CD8-positive, alpha-beta memory T cell (primary cell): ENCODE data around the gene ARHGEF39. TPM values are rescaled to one million over a fixed set of nuclear protein-coding genes. Genes with fewer than 3 reads are reported as not detected.
A peak's percentile ranks its signal among the peaks of the same experiment; 100 is the strongest.

ENCODE experiments used
- CTCF ChIA-PET: fragments of 350-600 bp; sonication (Branson Sonifier 250); formaldehyde crosslinking; loops from one replicate; lab custom pipeline; 2021; ENCODE audit warnings: antibody characterized with exemption; lab: Charles Lee
- POLR2A ChIA-PET: fragments of 350-600 bp; sonication (Branson Sonifier 250); formaldehyde crosslinking; loops from one replicate; lab custom pipeline; 2021; ENCODE audit warnings: antibody characterized with exemption; lab: Charles Lee
- DNase-seq, 5 donors: peaks; one replicate each; pipeline versions ENCODE4 v3.0.0 to v3.0.0-alpha.2; 2020 to 2022; ENCODE audit warnings: mixed read lengths in 1 of 5
- H3K27ac ChIP-seq: one replicate; pipeline ENCODE4 v1.7.0; 2013; ENCODE audit warnings: low read depth, mild to moderate bottlenecking, low read length, moderate library complexity
- H3K27me3 ChIP-seq: 2 replicates; pipeline ENCODE4 v1.7.0; 2013; ENCODE audit warnings: low read length, mild to moderate bottlenecking; ENCODE audit not compliant: insufficient read depth, poor library complexity, severe bottlenecking
- H3K36me3 ChIP-seq: 2 replicates; pipeline ENCODE4 v1.7.0; 2013; ENCODE audit warnings: mild to moderate bottlenecking, low read length, moderate library complexity; ENCODE audit not compliant: insufficient read depth
- H3K4me1 ChIP-seq: 2 replicates; pipeline ENCODE4 v1.7.0; 2013; ENCODE audit warnings: mild to moderate bottlenecking, low read length, moderate library complexity; ENCODE audit not compliant: insufficient read depth
- H3K4me3 ChIP-seq: 2 replicates; pipeline ENCODE4 v1.7.0; 2013; ENCODE audit warnings: mild to moderate bottlenecking, low read length
- H3K9me3 ChIP-seq: 2 replicates; pipeline ENCODE4 v1.7.0; 2013; ENCODE audit warnings: mild to moderate bottlenecking, low read length
- H3K27ac Mint-ChIP-seq, 8 donors: one replicate each; pipeline ENCODE4 v1.8.0; 2020 to 2021; ENCODE audit warnings: mixed read lengths in 8 of 8, mild to moderate bottlenecking in 6 of 8, inconsistent platforms in 3 of 8, moderate library complexity in 3 of 8
- H3K27me3 Mint-ChIP-seq, 2 donors: one replicate each; pipeline ENCODE4 v1.8.0; 2020 to 2021; ENCODE audit warnings: mixed read lengths in 2 of 2, mild to moderate bottlenecking in 1 of 2, moderate library complexity in 1 of 2
- H3K36me3 Mint-ChIP-seq, 3 donors: one replicate each; pipeline ENCODE4 v1.8.0; 2020 to 2021; ENCODE audit warnings: mixed read lengths in 3 of 3, inconsistent platforms in 1 of 3, mild to moderate bottlenecking in 1 of 3
- H3K4me1 Mint-ChIP-seq, 3 donors: one replicate each; pipeline ENCODE4 v1.8.0; 2020 to 2021; ENCODE audit warnings: mixed read lengths in 3 of 3, inconsistent platforms in 1 of 3, mild to moderate bottlenecking in 1 of 3
- H3K4me3 Mint-ChIP-seq, 7 donors: one replicate each; pipeline ENCODE4 v1.8.0; 2020 to 2021; ENCODE audit warnings: mixed read lengths in 7 of 7, mild to moderate bottlenecking in 6 of 7, moderate library complexity in 4 of 7, inconsistent platforms in 2 of 7
- H3K9me3 Mint-ChIP-seq, 5 donors: one replicate each; pipeline ENCODE4 v1.8.0; 2020 to 2022; ENCODE audit warnings: mixed read lengths in 5 of 5, mild to moderate bottlenecking in 3 of 5, moderate library complexity in 2 of 5, inconsistent platforms in 1 of 5
- polyA plus RNA-seq: library from polyadenylated mRNA; unstranded; fragments of 300-500 nt; fragmentation: Illumina TruSeq; gene quantifications from one replicate; pipeline ENCODE4 v1.2.3, GENCODE V29; 2021
- total RNA-seq, 2 experiments: library from RNA; stranded (reverse); gene quantifications; one replicate each; pipeline ENCODE4 v1.2.3, GENCODE V29; 2021

ARHGEF39 gene
- total and polyA plus RNA-seq, 3 experiments from 2014 or later: 1.2 to 10.7 (median 7.7) TPM

DNA sequence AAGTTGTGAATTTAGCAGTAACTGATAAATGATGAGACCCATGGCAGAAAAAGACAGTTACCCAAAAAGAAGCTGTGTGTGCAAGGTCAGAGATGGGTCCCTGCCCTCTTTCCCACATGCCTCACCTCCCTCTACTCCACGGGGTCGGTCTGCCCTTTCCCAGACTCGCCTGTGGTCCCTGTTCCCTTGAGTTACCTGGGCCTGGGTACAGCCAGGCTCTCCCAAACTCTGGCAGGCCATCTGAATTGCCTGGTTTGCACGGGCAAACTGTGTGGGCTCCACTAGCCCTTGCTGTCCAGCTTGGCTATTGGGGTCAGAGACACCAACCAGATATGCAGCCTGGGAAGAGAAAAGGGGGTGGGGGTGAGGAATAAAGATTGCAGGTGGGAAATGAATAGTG, 43.2 kb upstream of the ARHGEF39 start:
- Mint-ChIP-seq H3K27me3 (peaks cover 0 to 2% of the 10 kb centered on the region in 2 donors), H3K4me1 (peaks cover 0 to 4% (median 1%) of the 10 kb centered on the region in 3 donors), H3K36me3 (peaks cover 23 to 92% (median 32%) of the 10 kb centered on the region in 3 donors), H3K27ac (peak overlapping the region in 6 of 8 donors; percentile 34 to 96 (median 38)), H3K9me3 (no peaks in the 10 kb centered on the region), H3K4me3 (peak overlapping the region in 1 of 7 donors; percentile 64)
- Histone ChIP-seq H3K4me3 (no peak overlapping the region), H3K27me3 (no peaks in the 10 kb centered on the region), H3K4me1 (no peaks in the 10 kb centered on the region), H3K27ac (no peak overlapping the region), H3K9me3 (no peaks in the 10 kb centered on the region), H3K36me3 (peaks cover 90% of the 10 kb centered on the region)
- ChIA-PET POLR2A (interaction anchor here (0.6 kb wide), 1 partner anchor 19 kb away, joined by 3 read pairs; no protein-coding TSS in a partner anchor), CTCF (interaction anchor here (0.6 to 5.5 kb wide), 4 partner anchors 12 to 104 kb away, joined by 3 to 33 read pairs (median 8); partner anchors contain the start of genes CCDC107 and RMRP)
- DNase-seq: no peak

DNA sequence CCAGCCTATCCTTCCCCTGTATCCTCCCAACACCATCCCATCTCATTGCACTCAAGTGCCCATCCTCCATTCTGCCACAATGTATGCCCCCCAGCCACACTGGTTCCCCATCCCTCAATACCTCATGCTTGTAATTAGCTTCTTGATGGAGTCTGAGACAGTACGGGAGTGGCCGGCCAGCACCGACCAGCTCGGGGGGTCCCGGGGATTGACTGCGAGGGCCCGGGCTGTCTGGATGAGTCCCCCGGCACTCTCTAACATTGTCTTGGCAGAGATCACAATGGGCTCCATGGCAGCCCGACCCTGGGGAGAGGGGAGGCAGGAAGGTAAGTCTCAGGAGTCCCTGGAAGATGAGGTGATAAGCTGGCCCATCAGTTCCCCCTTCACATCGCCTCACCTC, 42.0 kb upstream of the ARHGEF39 start:
- H3K27me3 ChIP-seq: no peaks in the 10 kb centered on the region
- POLR2A ChIA-PET: interaction anchor here (0.9 kb wide), 1 partner anchor 24 kb away, joined by 3 read pairs; no protein-coding TSS in a partner anchor
- no peak overlapping the region for H3K4me3 Mint-ChIP-seq
- H3K9me3 ChIP-seq: no peaks in the 10 kb centered on the region
- H3K36me3 Mint-ChIP-seq: peaks cover 23 to 89% (median 35%) of the 10 kb centered on the region in 3 donors
- peaks cover 93% of the 10 kb centered on the region for H3K36me3 ChIP-seq
- peaks cover 0 to 2% of the 10 kb centered on the region in 2 donors for H3K27me3 Mint-ChIP-seq
- H3K9me3 Mint-ChIP-seq: no peaks in the 10 kb centered on the region
- H3K27ac ChIP-seq: no peak overlapping the region
- peaks cover 0 to 4% (median 1%) of the 10 kb centered on the region in 3 donors for H3K4me1 Mint-ChIP-seq
- H3K27ac Mint-ChIP-seq: peak overlapping the region in 5 of 8 donors; percentile 32 to 57 (median 47)
- CTCF ChIA-PET: interaction anchor here (1.4 to 5.5 kb wide), 5 partner anchors 11 to 175 kb away, joined by 3 to 33 read pairs (median 4); partner anchors contain the start of genes CCDC107 and RMRP
- no peak overlapping the region for H3K4me3 ChIP-seq
- H3K4me1 ChIP-seq: no peaks in the 10 kb centered on the region
- DNase-seq: no peak

DNA sequence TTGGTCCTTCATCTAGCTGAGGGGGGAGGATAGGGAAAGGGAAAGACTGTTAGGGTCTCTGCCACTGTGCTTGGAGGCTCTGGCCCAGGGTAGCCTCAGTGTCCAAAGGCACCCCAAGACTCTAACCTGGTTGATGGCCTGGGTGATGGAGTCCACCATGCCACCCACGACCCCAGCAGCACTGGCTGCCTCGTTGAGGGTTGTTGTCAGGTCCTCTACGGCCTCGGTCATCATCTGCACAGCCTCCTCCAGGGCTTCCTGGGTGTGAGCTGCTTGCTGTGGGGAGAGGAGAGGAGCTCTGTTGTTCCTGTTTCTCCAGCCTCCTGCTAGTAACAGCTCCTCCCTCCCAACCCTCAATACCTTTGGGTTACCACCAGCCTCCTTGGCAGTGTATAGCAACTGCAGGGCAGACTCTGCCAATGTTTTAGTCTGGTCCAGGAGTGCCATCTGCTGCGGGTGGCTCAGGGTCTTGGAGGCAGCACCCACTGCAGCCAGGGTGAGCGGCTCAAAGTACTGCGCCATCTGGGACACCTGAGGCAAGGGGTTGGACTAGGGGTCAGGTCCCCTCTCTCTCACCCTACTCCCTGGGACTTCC, 40.9 kb upstream of the ARHGEF39 start:
- Histone ChIP-seq H3K36me3 (peaks cover 93% of the 10 kb centered on the region), H3K4me3 (no peak overlapping the region), H3K27ac (no peak overlapping the region), H3K9me3 (no peaks in the 10 kb centered on the region), H3K4me1 (no peaks in the 10 kb centered on the region), H3K27me3 (no peaks in the 10 kb centered on the region)
- H3K9me3 Mint-ChIP-seq: no peaks in the 10 kb centered on the region
- peaks cover 0 to 2% of the 10 kb centered on the region in 2 donors for H3K27me3 Mint-ChIP-seq
- CTCF ChIA-PET: interaction anchor here (0.6 to 5.5 kb wide), 5 partner anchors 10 to 822 kb away, joined by 3 to 33 read pairs (median 4); no protein-coding TSS in a partner anchor
- peaks cover 0 to 4% (median 1%) of the 10 kb centered on the region in 3 donors for H3K4me1 Mint-ChIP-seq
- POLR2A ChIA-PET: interaction anchor here (0.9 kb wide), 1 partner anchor 25 kb away, joined by 3 read pairs; no protein-coding TSS in a partner anchor
- no peak for DNase-seq
- H3K27ac Mint-ChIP-seq: peak overlapping the region in 1 of 8 donors; percentile 71
- H3K36me3 Mint-ChIP-seq: peaks cover 20 to 79% (median 34%) of the 10 kb centered on the region in 3 donors
- no peak overlapping the region for H3K4me3 Mint-ChIP-seq

DNA sequence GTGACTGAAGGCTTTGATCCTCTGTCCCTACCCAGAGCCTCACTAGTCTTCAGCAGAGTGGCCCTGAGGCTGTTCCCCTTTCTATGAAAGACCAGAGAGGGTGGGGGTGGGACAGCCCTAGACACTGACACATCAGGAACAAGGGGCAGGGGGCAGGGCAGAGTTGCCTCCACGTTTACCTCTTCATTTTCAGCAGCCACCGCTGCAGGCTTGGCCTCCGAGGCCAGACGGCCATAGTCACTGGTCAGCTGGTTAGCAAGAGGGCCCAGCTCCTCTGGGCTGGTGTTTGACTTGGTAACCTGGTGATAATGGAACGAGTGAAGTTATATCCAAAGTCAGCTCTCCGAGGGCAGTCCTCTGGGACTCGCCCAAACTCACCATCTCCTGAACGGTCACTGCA, 40.4 kb upstream of the ARHGEF39 start:
- no peak overlapping the region for H3K27ac ChIP-seq
- no peak overlapping the region for H3K4me3 Mint-ChIP-seq
- H3K4me1 Mint-ChIP-seq: peaks cover 0 to 4% (median 1%) of the 10 kb centered on the region in 3 donors
- peaks cover 0 to 2% of the 10 kb centered on the region in 2 donors for H3K27me3 Mint-ChIP-seq
- no peaks in the 10 kb centered on the region for H3K4me1 ChIP-seq
- H3K27me3 ChIP-seq: no peaks in the 10 kb centered on the region
- CTCF ChIA-PET: interaction anchor here (0.8 to 5.5 kb wide), 3 partner anchors 9 to 94 kb away, joined by 3 to 33 read pairs (median 12); no protein-coding TSS in a partner anchor
- peaks cover 16 to 73% (median 32%) of the 10 kb centered on the region in 3 donors for H3K36me3 Mint-ChIP-seq
- H3K27ac Mint-ChIP-seq: peak overlapping the region in 1 of 8 donors; percentile 79
- no peak overlapping the region for H3K4me3 ChIP-seq
- DNase-seq: no peak
- peaks cover 93% of the 10 kb centered on the region for H3K36me3 ChIP-seq
- POLR2A ChIA-PET: no interaction called here
- no peaks in the 10 kb centered on the region for H3K9me3 ChIP-seq
- H3K9me3 Mint-ChIP-seq: no peaks in the 10 kb centered on the region

DNA sequence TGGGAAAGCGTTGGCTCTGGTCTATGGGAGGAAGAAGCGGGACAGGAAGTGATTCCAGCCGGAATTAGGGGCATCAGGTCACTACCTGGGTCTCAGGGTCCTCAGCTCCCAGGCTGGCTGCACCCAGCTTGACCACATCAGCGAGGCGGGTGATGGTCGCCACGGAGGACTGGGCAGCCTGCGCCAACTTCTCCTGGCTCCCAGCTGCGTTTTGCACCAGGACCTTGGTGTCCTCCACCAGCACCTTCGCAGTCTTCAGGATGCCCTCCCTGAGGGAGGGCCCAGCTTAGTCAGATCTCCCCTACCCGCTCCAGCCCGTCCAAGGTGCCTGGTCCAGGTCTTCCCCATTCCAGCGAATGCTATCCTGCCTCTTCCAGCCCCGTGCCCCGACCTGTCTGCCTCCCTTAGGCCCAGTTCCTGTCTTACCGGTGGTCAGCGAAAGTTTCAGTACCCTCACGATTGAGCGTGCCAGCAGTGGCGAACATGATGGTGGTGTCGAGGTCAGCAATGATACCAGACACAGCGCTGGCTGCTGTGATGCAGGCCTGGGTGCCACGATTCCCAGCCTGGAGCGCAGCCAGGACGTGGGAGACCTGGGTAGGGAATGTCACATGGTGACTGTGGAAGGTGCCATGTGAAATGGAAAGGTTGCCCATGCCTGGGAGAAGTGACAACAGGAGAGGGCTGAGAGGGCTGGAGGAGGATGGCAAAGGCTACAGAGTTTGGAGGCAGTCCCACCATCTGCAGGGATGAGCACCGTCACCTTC, 39.1 kb upstream of the ARHGEF39 start:
- H3K4me3 ChIP-seq: no peak overlapping the region
- peaks cover 99% of the 10 kb centered on the region for H3K36me3 ChIP-seq
- H3K27me3 Mint-ChIP-seq: peaks cover 0 to 2% of the 10 kb centered on the region in 2 donors
- H3K27ac Mint-ChIP-seq: peak overlapping the region in 2 of 8 donors; percentile 46 to 54
- H3K4me3 Mint-ChIP-seq: no peak overlapping the region
- H3K27me3 ChIP-seq: no peaks in the 10 kb centered on the region
- ChIA-PET CTCF (interaction anchor here (0.8 to 5.5 kb wide), 3 partner anchors 8 to 95 kb away, joined by 3 to 33 read pairs (median 5); no protein-coding TSS in a partner anchor), POLR2A (no interaction called here)
- no peaks in the 10 kb centered on the region for H3K9me3 Mint-ChIP-seq
- H3K36me3 Mint-ChIP-seq: peaks cover 16 to 67% (median 32%) of the 10 kb centered on the region in 3 donors
- peaks cover 0 to 4% (median 1%) of the 10 kb centered on the region in 3 donors for H3K4me1 Mint-ChIP-seq
- H3K9me3 ChIP-seq: no peaks in the 10 kb centered on the region
- no peak overlapping the region for H3K27ac ChIP-seq
- H3K4me1 ChIP-seq: no peaks in the 10 kb centered on the region
- no peak for DNase-seq

DNA sequence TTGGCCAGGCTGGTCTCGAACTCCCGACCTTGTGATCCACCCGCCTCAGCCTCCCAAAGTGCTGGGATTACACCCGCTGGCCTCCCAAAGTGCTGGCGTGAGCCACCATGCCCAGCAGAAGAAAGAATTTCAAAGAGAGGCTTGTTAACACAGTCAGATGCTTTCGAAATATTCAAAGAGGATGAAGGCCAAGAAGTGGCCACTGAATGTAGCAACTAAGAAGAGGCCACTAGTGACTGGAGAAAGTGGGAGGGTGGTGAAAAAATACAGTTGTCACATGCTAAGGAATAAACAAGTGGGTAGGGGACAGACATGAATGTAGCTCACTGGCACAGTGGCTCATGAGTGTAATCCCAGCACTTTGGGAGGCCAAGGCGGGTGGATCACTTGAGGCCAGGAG, 37.7 kb upstream of the ARHGEF39 start:
- H3K27ac ChIP-seq: no peak overlapping the region
- no peak overlapping the region for H3K4me3 Mint-ChIP-seq
- DNase-seq: no peak
- H3K27me3 ChIP-seq: no peaks in the 10 kb centered on the region
- H3K36me3 Mint-ChIP-seq: peaks cover 15 to 53% (median 26%) of the 10 kb centered on the region in 3 donors
- H3K4me3 ChIP-seq: no peak overlapping the region
- peak overlapping the region in 3 of 8 donors; percentile 23 to 70 (median 58) for H3K27ac Mint-ChIP-seq
- no peaks in the 10 kb centered on the region for H3K9me3 Mint-ChIP-seq
- ChIA-PET POLR2A (no interaction called here), CTCF (interaction anchor here (1.3 to 1.6 kb wide), 2 partner anchors 45 to 94 kb away, joined by 4 to 5 read pairs; partner anchors contain the start of genes CCDC107 and RMRP)
- H3K9me3 ChIP-seq: no peaks in the 10 kb centered on the region
- no peaks in the 10 kb centered on the region for H3K27me3 Mint-ChIP-seq
- H3K36me3 ChIP-seq: peaks cover 99% of the 10 kb centered on the region
- H3K4me1 ChIP-seq: no peaks in the 10 kb centered on the region
- peaks cover 0 to 1% (median 0%) of the 10 kb centered on the region in 3 donors for H3K4me1 Mint-ChIP-seq

DNA sequence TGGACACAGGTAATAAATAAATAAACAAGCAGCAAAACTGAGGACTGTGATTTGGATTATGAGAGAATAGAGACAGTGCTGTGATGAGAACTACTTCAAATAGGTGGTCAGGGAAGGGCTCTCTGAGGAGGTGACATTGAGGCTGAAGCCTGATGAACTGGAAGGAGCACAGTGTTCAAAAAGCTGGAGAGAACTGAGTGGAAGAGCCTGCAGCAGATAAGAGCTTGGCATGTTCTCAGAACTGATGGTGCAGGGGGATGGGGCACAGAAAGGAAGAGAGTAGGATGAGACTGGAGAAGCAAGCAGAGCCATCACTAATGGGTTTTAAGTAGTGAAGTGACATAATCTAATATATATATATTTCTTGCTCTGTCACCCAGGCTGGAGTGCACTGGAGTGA, 35.9 kb upstream of the ARHGEF39 start:
- Mint-ChIP-seq H3K9me3 (no peaks in the 10 kb centered on the region), H3K27me3 (no peaks in the 10 kb centered on the region), H3K36me3 (peaks cover 4 to 35% (median 26%) of the 10 kb centered on the region in 3 donors), H3K27ac (no peak overlapping the region), H3K4me3 (no peak overlapping the region), H3K4me1 (peaks cover 6 to 10% (median 9%) of the 10 kb centered on the region in 3 donors)
- no peak overlapping the region for H3K4me3 ChIP-seq
- H3K27ac ChIP-seq: no peak overlapping the region
- H3K4me1 ChIP-seq: no peaks in the 10 kb centered on the region
- ChIA-PET POLR2A (no interaction called here), CTCF (interaction anchor here (0.9 to 1.9 kb wide), 3 partner anchors 40 to 89 kb away, joined by 3 to 6 read pairs (median 3); partner anchors contain the start of genes CCDC107 and RMRP)
- no peaks in the 10 kb centered on the region for H3K9me3 ChIP-seq
- no peak for DNase-seq
- H3K36me3 ChIP-seq: peaks cover 89% of the 10 kb centered on the region
- no peaks in the 10 kb centered on the region for H3K27me3 ChIP-seq
